Measurements from ENCODE around the gene NFYB. TPM values are rescaled to one million over a fixed set of nuclear protein-coding genes. Genes with fewer than 3 reads are reported as not detected.
"Not testable (repeated sequence)": the region's sequence is repeated elsewhere in the genome, so short reads cannot be mapped to it uniquely, and the experiment has no call there.

The NFYB gene
- total RNA-seq, 1 donor from 2014 or later = 11.7 TPM

DNA sequence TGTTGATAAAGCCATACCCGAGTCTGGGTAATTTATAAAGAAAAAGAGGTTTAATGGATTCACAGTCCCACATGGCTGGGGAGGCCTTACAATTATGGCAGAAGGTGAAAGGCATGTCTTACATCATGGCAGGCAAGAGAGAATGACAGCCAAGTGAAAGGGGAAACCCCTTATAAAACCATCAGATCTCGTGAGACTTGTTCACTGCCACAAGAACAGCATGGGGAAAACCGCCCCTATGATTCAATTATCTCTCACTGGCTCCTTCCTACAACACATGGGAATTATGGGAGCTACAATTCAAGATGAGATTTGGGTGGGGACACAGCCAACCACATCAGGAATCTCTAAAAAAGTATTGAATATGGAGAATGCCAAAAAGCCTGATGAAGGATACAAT lies 25.0 kb upstream of the NFYB start:
- not testable (repeated sequence) for DNase-seq (ENCODE audit: low read depth in 2 of 2)

GRCh38 chr12:104155711-104156555 lies 17.9 kb upstream of the NFYB start:
- DNase-seq (ENCODE audit: low read depth in 2 of 2) = no peak

DNA sequence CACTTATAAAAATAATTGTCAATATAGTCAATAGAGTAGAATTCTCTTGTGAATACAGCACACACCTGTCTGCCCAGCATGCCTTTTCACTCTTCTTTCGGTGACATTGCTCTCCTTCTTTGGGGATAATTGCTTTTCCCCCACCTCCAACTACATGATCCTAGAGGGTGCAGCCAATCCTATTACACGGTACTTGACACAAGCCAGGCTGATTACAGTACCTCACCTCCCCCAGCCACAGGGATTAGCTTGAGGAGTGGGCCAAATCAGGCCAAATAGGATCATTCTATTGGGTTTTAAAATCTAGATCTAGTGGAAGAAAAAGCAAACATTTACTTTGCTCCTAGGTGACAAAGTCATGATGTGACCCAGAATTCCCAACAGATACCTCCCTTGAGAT lies 16.8 kb upstream of the NFYB start:
- DNase-seq (ENCODE audit: low read depth in 2 of 2) = no peak

DNA sequence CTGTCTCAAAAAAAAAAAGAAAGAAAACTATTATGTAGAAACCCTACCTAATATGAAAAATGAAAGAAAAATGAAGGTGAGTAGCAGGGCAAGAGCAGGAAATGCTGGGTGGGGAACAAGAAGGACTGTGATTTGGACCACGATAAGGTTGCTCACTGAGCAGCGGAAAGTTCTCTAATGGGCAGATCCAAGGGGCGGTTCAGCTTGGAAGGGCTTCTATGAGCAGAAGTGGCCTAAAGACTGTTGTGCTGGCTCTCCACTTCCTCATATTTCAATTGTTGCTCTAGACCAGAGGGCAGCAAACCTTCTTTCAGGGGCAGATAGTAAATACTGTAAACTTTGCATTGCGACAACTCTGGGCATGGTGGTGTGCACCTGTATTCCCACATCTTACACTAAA lies 16.3 kb upstream of the NFYB start:
- no peak for DNase-seq (ENCODE audit: low read depth in 2 of 2)

GRCh38 chr12:104152685-104153241 lies 14.8 kb upstream of the NFYB start:
- DNase-seq (ENCODE audit: low read depth in 2 of 2) = no peak

- no peak for DNase-seq (ENCODE audit: low read depth in 2 of 2)
Measured at GRCh38 chr12:104150416-104150815, 12.4 kb upstream of the NFYB start.

DNA sequence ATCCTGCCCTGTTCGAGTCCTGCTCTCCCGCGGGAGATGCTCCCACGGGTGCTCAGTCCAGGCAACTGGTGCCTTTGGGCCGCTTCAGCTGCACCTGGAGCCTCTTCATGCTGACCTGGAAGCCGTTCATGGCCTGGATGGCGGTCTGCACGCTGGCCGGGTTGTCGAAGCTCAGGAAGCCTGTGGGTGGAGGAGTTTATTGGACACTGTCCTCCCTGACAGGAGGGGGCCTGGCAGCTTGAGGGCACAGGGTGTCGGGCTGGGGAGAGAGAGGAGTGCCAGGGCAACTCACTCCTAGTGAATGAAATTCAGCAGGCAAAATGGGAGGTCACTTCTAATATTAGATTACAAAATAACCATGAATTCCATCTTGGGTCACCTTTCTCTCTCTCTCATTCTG lies 9.3 kb upstream of the NFYB start:
- DNase-seq (ENCODE audit: low read depth in 2 of 2) = no peak

- DNase-seq (ENCODE audit: low read depth in 2 of 2) = no peak
Measured at GRCh38 chr12:104143918-104144317, 5.9 kb upstream of the NFYB start.

DNA sequence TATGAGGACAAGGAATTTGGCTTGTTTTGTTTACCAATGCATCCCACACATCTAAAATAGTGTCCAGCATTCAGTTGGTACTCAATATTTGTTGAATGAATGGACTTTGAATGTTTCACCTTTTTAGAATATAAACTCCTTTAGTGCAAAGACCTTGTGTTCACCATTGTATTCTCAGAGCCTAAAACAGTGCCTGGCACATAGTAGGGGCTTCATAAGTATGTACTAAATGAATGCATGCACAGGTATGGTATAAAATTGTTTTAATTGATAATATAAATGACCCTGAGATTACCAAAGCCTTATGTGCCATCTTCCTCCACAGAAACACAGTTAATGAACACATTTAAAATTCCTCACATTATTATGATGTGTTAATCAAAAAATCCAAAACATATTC lies 5.0 kb upstream of the NFYB start:
- DNase-seq (ENCODE audit: low read depth in 2 of 2) = no peak

DNA sequence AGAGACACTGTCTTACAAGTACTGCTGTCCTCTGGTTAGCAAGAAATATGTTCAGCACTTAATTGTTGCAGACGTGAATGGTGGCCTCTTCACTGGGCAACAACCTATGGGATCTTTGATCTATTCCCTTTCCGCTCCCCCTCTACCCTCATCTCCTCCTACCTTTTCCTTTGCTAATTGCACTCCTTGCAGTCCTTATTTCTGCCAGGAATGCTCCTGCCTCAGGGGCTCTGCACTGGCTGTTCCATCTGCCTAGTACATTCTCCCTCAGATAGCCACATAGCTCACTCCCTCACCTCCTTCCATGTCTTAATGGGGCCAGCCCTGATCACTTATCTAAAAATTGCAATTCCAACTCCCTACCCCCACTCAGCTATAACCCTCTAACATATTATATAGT lies 4.5 kb upstream of the NFYB start:
- no peak for DNase-seq (ENCODE audit: low read depth in 2 of 2)

DNA sequence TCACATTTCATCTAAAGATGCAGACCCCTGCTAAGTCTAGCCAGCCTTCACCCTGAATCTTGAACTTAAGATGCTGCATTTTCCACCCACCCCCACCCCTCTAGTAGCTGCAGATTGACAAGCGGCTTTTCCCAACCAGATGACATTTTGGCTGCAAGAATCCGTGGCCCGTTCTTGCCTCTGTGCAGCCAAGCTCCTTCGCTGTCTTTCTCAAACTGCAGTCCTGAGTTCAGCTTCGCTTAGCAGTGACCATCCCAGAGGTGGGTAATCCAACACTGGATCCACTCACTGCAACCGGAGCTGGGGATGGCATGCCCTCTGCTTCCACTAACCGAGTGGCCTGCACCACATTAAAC lies 765 bp upstream of the NFYB start:
- DNase-seq (ENCODE audit: low read depth in 2 of 2) = no peak

- DNase-seq (ENCODE audit: low read depth in 2 of 2) = peak in 1 of 2 donors; percentile 46
Measured at GRCh38 chr12:104137001-104137901, 759 bp downstream of the NFYB start.

DNA sequence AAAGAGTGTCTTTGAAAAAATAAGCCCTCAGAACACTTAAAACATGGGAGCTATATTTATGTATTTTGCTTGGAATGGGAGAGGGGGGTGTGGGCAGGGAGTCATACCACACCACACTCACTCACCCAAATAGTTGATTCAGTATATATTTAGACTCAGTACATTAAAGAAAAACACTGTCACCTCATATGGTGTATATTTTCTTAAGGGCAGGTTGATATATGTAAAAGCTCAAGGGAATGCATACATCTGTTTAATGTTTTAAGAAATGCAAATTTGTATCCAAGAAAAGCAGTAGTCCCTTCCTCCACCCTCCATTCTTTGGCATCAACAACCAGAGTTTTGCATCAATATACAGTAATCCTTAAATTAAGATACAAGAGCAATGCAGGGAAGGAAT lies 1.4 kb downstream of the NFYB start:
- DNase-seq (ENCODE audit: low read depth in 2 of 2) = no peak

DNA sequence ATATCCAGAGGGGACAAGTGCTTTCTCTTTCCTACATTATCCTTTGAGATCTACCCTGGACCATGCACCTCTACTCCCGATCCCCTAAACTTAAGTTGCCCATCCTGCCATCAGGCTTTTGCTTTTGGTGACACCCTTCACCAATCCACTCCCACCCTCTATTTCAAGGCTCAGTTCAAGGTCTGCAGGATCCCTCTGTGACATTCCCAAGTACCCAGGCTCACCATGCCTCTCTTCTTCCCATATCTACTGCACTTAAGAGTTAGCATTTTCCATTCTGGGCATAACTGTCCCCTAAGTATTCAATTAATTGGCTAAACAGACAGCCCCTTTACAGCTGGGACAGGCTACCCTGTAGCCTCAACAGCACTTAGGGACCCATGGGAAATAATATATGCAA lies 3.1 kb downstream of the NFYB start:
- no peak for DNase-seq (ENCODE audit: low read depth in 2 of 2)

- no peak for DNase-seq (ENCODE audit: low read depth in 2 of 2)
Measured at GRCh38 chr12:104133866-104134265, 4.1 kb downstream of the NFYB start.

- DNase-seq (ENCODE audit: low read depth in 2 of 2) = no peak
Measured at GRCh38 chr12:104133321-104133720, 4.7 kb downstream of the NFYB start.

DNA sequence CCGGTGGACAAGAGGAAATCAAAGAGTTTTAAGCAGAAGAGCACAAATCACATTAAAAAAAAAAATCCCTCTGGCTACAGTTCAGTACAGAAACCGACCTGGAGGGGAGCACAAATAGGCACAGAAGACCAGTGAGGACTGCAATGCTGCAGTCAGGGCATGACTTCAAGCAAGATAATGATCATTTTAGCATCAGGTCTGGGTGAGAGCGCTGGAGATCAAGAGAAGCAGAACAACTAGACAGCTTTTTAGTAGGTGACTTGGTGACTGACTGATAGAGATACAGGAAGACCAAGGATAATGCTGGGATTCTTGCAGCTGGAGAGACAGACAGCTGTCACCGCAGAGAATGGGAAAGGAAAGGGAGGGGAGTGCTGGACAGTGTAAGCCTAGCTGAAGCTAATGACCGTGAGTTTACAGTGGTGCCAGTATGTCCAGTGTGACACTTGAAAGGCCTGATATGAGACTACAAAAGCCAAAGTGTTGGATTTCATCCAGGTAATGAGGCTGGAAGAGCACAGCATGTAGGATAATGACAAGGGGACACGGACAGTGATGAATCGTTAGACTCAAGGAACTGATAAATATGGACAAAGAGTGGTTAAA lies 5.6 kb downstream of the NFYB start:
- DNase-seq (ENCODE audit: low read depth in 2 of 2) = no peak

DNA sequence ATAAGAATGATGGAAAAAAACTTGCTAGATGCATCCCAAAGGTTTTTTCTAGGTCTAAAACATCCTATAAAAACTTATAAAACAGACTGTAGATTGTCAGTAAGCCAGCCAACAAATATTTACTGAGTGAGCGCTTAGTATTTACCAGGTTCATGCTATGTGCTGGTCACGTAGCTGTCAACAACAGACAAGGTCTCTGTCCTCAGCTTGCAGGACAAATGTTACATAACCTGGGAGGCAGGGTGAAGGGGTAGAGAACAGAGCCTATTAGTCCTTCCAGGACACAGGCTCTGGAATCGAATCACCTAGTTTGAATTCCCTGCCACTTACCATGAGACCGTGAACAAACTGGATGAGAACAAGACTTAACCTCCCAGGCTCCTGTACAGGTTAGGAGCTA lies 6.4 kb downstream of the NFYB start:
- no peak for DNase-seq (ENCODE audit: low read depth in 2 of 2)

- DNase-seq (ENCODE audit: low read depth in 2 of 2) = no peak
Measured at GRCh38 chr12:104130760-104131159, 7.2 kb downstream of the NFYB start.

- no peak for DNase-seq (ENCODE audit: low read depth in 2 of 2)
Measured at GRCh38 chr12:104126548-104126947, 11.5 kb downstream of the NFYB start.

DNA sequence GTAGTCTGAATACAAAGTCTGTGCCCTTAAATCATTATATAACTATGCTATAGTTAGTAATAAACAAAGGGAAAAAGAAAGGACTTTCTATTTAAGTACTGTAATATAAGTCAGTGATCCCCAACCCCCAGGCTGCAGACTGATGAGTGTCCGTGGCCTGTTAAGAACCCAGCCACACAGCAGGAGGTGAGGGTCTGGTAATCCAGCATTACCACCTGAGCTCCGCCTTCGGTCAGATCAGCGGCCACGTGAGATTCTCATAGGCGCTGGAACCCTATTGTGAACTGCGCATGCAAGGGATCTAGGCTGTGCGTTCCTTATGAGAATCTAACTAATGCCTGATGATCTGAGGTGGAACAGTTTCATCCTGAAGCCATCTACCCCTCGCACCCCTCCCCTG lies 15.7 kb downstream of the NFYB start:
- no peak for DNase-seq (ENCODE audit: low read depth in 2 of 2)

- peak in 1 of 2 donors; percentile 50 for DNase-seq (ENCODE audit: low read depth in 2 of 2)
Measured at GRCh38 chr12:104121001-104121400, 17.0 kb downstream of the NFYB start.
